ENCODE results near the gene ATP8B4. TPM values are rescaled to one million over a fixed set of nuclear protein-coding genes. Genes with fewer than 3 reads are reported as not detected.

The ATP8B4 gene
- total RNA-seq, 4 donors from 2014 or later: 2.7 to 6.3 (median 3.7) TPM

GRCh38 chr15:50107591-50108408, 11.2 kb downstream of the ATP8B4 start:
- no peak for DNase-seq (ENCODE audit: extremely low spot score)
- TF ChIP-seq POLR2A (IDR thresholded peaks at IDR 0.05; ENCODE audit: low read depth) (no peak), CTCF (IDR thresholded peaks at IDR 0.05) (no peak), EP300 (IDR thresholded peaks at IDR 0.05) (no peak), POLR2AphosphoS5 (IDR thresholded peaks at IDR 0.05) (no peak)
- peak overlapping the region in 3 of 4 donors; percentile 18 to 44 (median 43) for H3K27ac ChIP-seq (replicated peaks in 1 of 4)

GRCh38 chr15:50107157-50107556, 11.9 kb downstream of the ATP8B4 start:
- Histone ChIP-seq H3K36me3 (no peaks in the 10 kb centered on the region), H3K27me3 (no peaks in the 10 kb centered on the region), H3K4me1 (peaks cover 0 to 14% (median 4%) of the 10 kb centered on the region in 4 donors), H3K4me3 (no peak overlapping the region), H3K27ac (replicated peaks in 1 of 4) (no peak overlapping the region), H3K9me3 (no peaks in the 10 kb centered on the region)
- intact Hi-C loops (cut with DNase I): no loop called here
- TF ChIP-seq POLR2A (IDR thresholded peaks at IDR 0.05; ENCODE audit: low read depth): no peak
- no peak for TF ChIP-seq POLR2AphosphoS5 (IDR thresholded peaks at IDR 0.05)
- TF ChIP-seq CTCF (IDR thresholded peaks at IDR 0.05): no peak
- no peak for TF ChIP-seq EP300 (IDR thresholded peaks at IDR 0.05)
- WGBS: 68% methylated on average over 4 of the region's 4 CpGs
- DNase-seq (ENCODE audit: extremely low spot score): no peak

More at GRCh38 chr15:50107591-50108408, 11.2 kb downstream of the ATP8B4 start:
- Histone ChIP-seq H3K27me3 (no peaks in the 10 kb centered on the region), H3K36me3 (no peaks in the 10 kb centered on the region), H3K4me1 (peaks cover 0 to 14% (median 4%) of the 10 kb centered on the region in 4 donors), H3K4me3 (no peak overlapping the region), H3K9me3 (no peaks in the 10 kb centered on the region)
- WGBS: 82% methylated on average over 7 of the region's 7 CpGs
- intact Hi-C loops (cut with DNase I): no loop called here

GRCh38 chr15:50106457-50106856, 12.6 kb downstream of the ATP8B4 start:
- Histone ChIP-seq H3K4me1 (peaks cover 0 to 14% (median 4%) of the 10 kb centered on the region in 4 donors), H3K27ac (replicated peaks in 1 of 4) (no peak overlapping the region), H3K36me3 (no peaks in the 10 kb centered on the region), H3K9me3 (no peaks in the 10 kb centered on the region), H3K27me3 (no peaks in the 10 kb centered on the region), H3K4me3 (no peak overlapping the region)
- TF ChIP-seq POLR2A (IDR thresholded peaks at IDR 0.05; ENCODE audit: low read depth) (no peak), POLR2AphosphoS5 (IDR thresholded peaks at IDR 0.05) (no peak), CTCF (IDR thresholded peaks at IDR 0.05) (no peak), EP300 (IDR thresholded peaks at IDR 0.05) (no peak)
- intact Hi-C loops (cut with DNase I): no loop called here
- DNase-seq (ENCODE audit: extremely low spot score): no peak
- 82% methylated on average over 5 of the region's 5 CpGs for WGBS

- DNase-seq (ENCODE audit: extremely low spot score): no peak
- WGBS: 87% methylated on average over 1 of the region's 1 CpG
- Histone ChIP-seq H3K36me3 (no peaks in the 10 kb centered on the region), H3K27ac (replicated peaks in 1 of 4) (no peak overlapping the region), H3K27me3 (no peaks in the 10 kb centered on the region), H3K4me1 (peaks cover 0 to 5% (median 0%) of the 10 kb centered on the region in 4 donors), H3K9me3 (no peaks in the 10 kb centered on the region), H3K4me3 (no peak overlapping the region)
- intact Hi-C loops (cut with DNase I): no loop called here
- no peak for TF ChIP-seq EP300 (IDR thresholded peaks at IDR 0.05)
- no peak for TF ChIP-seq POLR2AphosphoS5 (IDR thresholded peaks at IDR 0.05)
- no peak for TF ChIP-seq CTCF (IDR thresholded peaks at IDR 0.05)
- TF ChIP-seq POLR2A (IDR thresholded peaks at IDR 0.05; ENCODE audit: low read depth): no peak
Observed at GRCh38 chr15:50100486-50100885, 18.5 kb downstream of the ATP8B4 start.

Data from esophagus muscularis mucosa (tissue), 4 donors.